OCI-LY7 (cell line): ENCODE measurements around the gene HOXA7. TPM values are rescaled to one million over a fixed set of nuclear protein-coding genes. Genes with fewer than 3 reads are reported as not detected.

ENCODE experiments used
- BruUV-seq: library from RNA; stranded (reverse); fragments of 400-500 nt; replicated peaks from 2 replicates; lab custom pipeline; 2021; lab: Mats Ljungman, UMichigan
- CTCF ChIA-PET: fragments of 300-600 bp; sonication (Branson Sonifier 250); formaldehyde crosslinking; loops from one replicate; lab custom pipeline; 2022; ENCODE audit warnings: antibody characterized with exemption; ENCODE audit not compliant: unreplicated experiment; lab: Charles Lee
- POLR2A ChIA-PET: fragments of 300-600 bp; sonication (Branson Sonifier 250); formaldehyde crosslinking; loops from one replicate; lab custom pipeline; 2022; ENCODE audit warnings: antibody characterized with exemption; lab: Charles Lee
- DNase-seq: peaks from one replicate; pipeline ENCODE4 v3.0.0-alpha.2; 2015; ENCODE audit warnings: low spot score
- H2AFZ ChIP-seq: fragments of 200-600 bp; sonication (generic), shearing (Covaris generic); 2 replicates; pipeline ENCODE4 v1.6.1; 2014; ENCODE audit warnings: mild to moderate bottlenecking, antibody characterized with exemption, low read length, moderate library complexity
- H3K27ac ChIP-seq: fragments of 200-600 bp; sonication (generic); 2 replicates; pipeline ENCODE4 v1.5.1; 2014; ENCODE audit warnings: mixed run types, low read depth, mild to moderate bottlenecking, moderate library complexity, low read length, inconsistent platforms; ENCODE audit not compliant: poor library complexity, severe bottlenecking
- H3K36me3 ChIP-seq: fragments of 200-600 bp; sonication (generic); 2 replicates; pipeline ENCODE4 v1.6.1; 2014; ENCODE audit warnings: mild to moderate bottlenecking, antibody characterized with exemption, low read length, moderate library complexity, mixed read lengths; ENCODE audit not compliant: insufficient read depth
- H3K4me1 ChIP-seq: fragments of 200-600 bp; sonication (generic); 2 replicates; pipeline ENCODE4 v1.5.1; 2014; ENCODE audit warnings: mild to moderate bottlenecking, low read length; ENCODE audit not compliant: insufficient read depth, poor library complexity, severe bottlenecking
- H3K4me2 ChIP-seq: fragments of 200-600 bp; sonication (generic); 2 replicates; pipeline ENCODE4 v1.6.1; 2014; ENCODE audit warnings: mild to moderate bottlenecking, low read length
- H3K4me3 ChIP-seq: fragments of 200-600 bp; sonication (generic); 2 replicates; pipeline ENCODE4 v1.5.1; 2014; ENCODE audit warnings: mild to moderate bottlenecking, low read depth, low read length; ENCODE audit not compliant: poor library complexity, severe bottlenecking
- H3K79me2 ChIP-seq: fragments of 200-600 bp; sonication (generic); 2 replicates; pipeline ENCODE4 v1.6.1; 2016; ENCODE audit warnings: low read depth, mild to moderate bottlenecking, low read length, moderate library complexity, mixed read lengths; ENCODE audit not compliant: insufficient read depth
- H3K9me2 ChIP-seq: fragments of 200-600 bp; sonication (generic); 2 replicates; pipeline ENCODE4 v1.6.1; 2016; ENCODE audit warnings: mild to moderate bottlenecking, low read length, mixed read lengths; ENCODE audit not compliant: insufficient read depth
- H3K9me3 ChIP-seq: fragments of 200-600 bp; sonication (generic); 2 replicates; pipeline ENCODE4 v1.6.1; 2014; ENCODE audit warnings: mild to moderate bottlenecking, mixed run types, low read length, mixed read lengths
- H4K20me1 ChIP-seq: fragments of 200-600 bp; sonication (generic); 2 replicates; pipeline ENCODE4 v1.6.1; 2014; ENCODE audit warnings: mild to moderate bottlenecking, antibody characterized with exemption, low read length, moderate library complexity, mixed read lengths; ENCODE audit not compliant: insufficient read depth
- CTCF ChIP-seq: fragments of 200-600 bp; sonication (generic); conservative IDR thresholded peaks from 2 replicates; pipeline ENCODE4 v1.5.1; 2014; ENCODE audit warnings: mild to moderate bottlenecking, antibody characterized with exemption, low read length, moderate library complexity, mixed read lengths
- EZH2phosphoT487 ChIP-seq: fragments of 200-600 bp; sonication (generic); IDR thresholded peaks from 2 replicates; pipeline ENCODE4 v1.6.1; 2018; ENCODE audit warnings: low read depth, borderline replicate concordance, mild to moderate bottlenecking, mixed run types, antibody characterized with exemption, low read length, moderate library complexity, mixed read lengths
- intact Hi-C: fragments of 100-400 bp; cut with micrococcal nuclease; formaldehyde crosslinking; loops from one replicate; pipeline ENCODE4 v1.10.0; 2022; ENCODE audit not compliant: unreplicated experiment
- total RNA-seq, 2 experiments: library from RNA; depleted of rRNA in 1 of 2; stranded (reverse); fragments of >200 nt in 1 of 2; shearing (Covaris generic) in 1 of 2; gene quantifications; 2 replicates each; pipeline ENCODE4 v1.2.3, GENCODE V29; 2014 to 2022

Gene HOXA7
- total RNA-seq, 2 experiments from 2014 or later = 1.2 to 6.0 TPM

GRCh38 chr7:27198871-27199801 is 42.7 kb upstream of the HOXA7 start:
- H3K4me2 ChIP-seq = peak overlapping the region; percentile 62; the same call in 1 of the 2 replicates
- peak; percentile 27 for DNase-seq
- H3K36me3 ChIP-seq = no peaks in the 10 kb centered on the region
- no peaks in the 10 kb centered on the region for H4K20me1 ChIP-seq
- ChIA-PET CTCF (interaction anchor here (0.6 kb wide), 1 partner anchor 407 kb away, joined by 4 read pairs; no protein-coding TSS in a partner anchor), POLR2A (no interaction called here)
- peaks cover 17% of the 10 kb centered on the region for H3K4me1 ChIP-seq
- no peaks in the 10 kb centered on the region for H3K9me3 ChIP-seq
- intact Hi-C loops = loop anchor here (5.0 to 10.0 kb wide), 4 partner anchors 408 to 878 kb away; partner anchors contain the start of gene HIBADH
- no peak overlapping the region for H3K27ac ChIP-seq
- H3K4me3 ChIP-seq = peak overlapping the region; percentile 73
- no peaks in the 10 kb centered on the region for H3K9me2 ChIP-seq
- H3K79me2 ChIP-seq = no peaks in the 10 kb centered on the region
- TF ChIP-seq CTCF = no peak
- TF ChIP-seq EZH2phosphoT487 = no peak
- H2AFZ ChIP-seq = no peak overlapping the region
- no TSS peak for BruUV-seq

- H3K9me2 ChIP-seq = no peaks in the 10 kb centered on the region
- H3K4me3 ChIP-seq = no peak overlapping the region
- BruUV-seq = no TSS peak
- H3K9me3 ChIP-seq = no peaks in the 10 kb centered on the region
- H3K79me2 ChIP-seq = no peaks in the 10 kb centered on the region
- ChIA-PET POLR2A (no interaction called here), CTCF (interaction anchor here (0.6 kb wide), 1 partner anchor 408 kb away, joined by 4 read pairs; no protein-coding TSS in a partner anchor)
- TF ChIP-seq EZH2phosphoT487 (no peak), CTCF (no peak)
- H3K4me1 ChIP-seq = peaks cover 17% of the 10 kb centered on the region
- H3K4me2 ChIP-seq = peak overlapping the region; percentile 62; the same call in 1 of the 2 replicates
- DNase-seq = no peak
- no peaks in the 10 kb centered on the region for H3K36me3 ChIP-seq
- intact Hi-C loops = loop anchor here (5.0 to 10.0 kb wide), 4 partner anchors 409 to 879 kb away; partner anchors contain the start of gene HIBADH
- H4K20me1 ChIP-seq = no peaks in the 10 kb centered on the region
- no peak overlapping the region for H2AFZ ChIP-seq
- no peak overlapping the region for H3K27ac ChIP-seq
Observed at GRCh38 chr7:27198138-27198841, 41.8 kb upstream of the HOXA7 start.
